ENCODE data around the gene SLAMF1. TPM values are rescaled to one million over a fixed set of nuclear protein-coding genes. Genes with fewer than 3 reads are reported as not detected.

Gene SLAMF1
- total and polyA plus RNA-seq, 2 donors (not counting 1 experiment from before 2014, with no cell fraction given) = 20.7 to 42.3 TPM

DNA sequence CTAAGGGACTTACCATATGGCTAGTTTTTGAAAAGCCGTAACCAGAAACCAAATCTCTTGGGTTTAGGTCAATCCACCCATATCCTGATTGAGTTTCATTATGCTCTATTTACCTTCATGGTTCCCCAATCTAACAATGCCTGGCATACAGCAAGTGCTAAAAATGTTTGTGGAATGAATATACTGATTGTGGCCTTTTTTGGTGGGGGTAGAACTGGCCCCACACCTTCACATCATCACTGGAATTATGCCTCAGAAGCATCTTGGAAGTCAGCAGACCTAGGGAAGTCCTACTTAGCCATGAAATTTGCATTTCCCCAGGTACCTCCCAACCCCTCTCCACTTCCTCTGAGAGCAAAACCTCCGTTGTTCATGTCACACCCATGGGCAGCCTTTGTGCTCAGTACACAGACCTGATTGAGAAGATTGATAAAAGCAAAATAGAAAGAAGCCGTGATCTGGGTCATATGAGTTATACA lies 17.8 kb upstream of the SLAMF1 start:
- CTCF ChIA-PET = interaction anchor here (0.8 to 3.1 kb wide), 6 partner anchors 10 to 167 kb away, joined by 3 to 23 read pairs (median 4); partner anchors contain the start of gene SLAMF1
- peaks cover 54% of the 10 kb centered on the region for H3K79me2 ChIP-seq (ENCODE audit: control insufficient read depth, insufficient read depth, low read length)
- 0% methylated on average over 1 of the region's 3 CpGs for WGBS (ENCODE audit: insufficient coverage)
- peak overlapping the region; percentile 52 for H3K4me2 ChIP-seq (replicated peaks; ENCODE audit: low read depth, low read length, poor library complexity, severe bottlenecking)
- DNase-seq (peak; percentile 76), ATAC-seq (ENCODE audit: low read depth) (peak; percentile 80)
- Mint-ChIP-seq H3K4me3 (peak overlapping the region; percentile 71), H3K9me3 (ENCODE audit: insufficient read depth) (peaks cover under 1% of the 10 kb centered on the region), H3K27ac (peak overlapping the region; percentile 85), H3K4me1 (peaks cover 60% of the 10 kb centered on the region), H3K27me3 (no peaks in the 10 kb centered on the region)
- no peak for TF ChIP-seq EZH2 (IDR thresholded peaks at IDR 0.05; ENCODE audit: borderline replicate concordance, insufficient read depth, low read depth, low read length, poor library complexity, severe bottlenecking)
- TF ChIP-seq, protein P1, sequence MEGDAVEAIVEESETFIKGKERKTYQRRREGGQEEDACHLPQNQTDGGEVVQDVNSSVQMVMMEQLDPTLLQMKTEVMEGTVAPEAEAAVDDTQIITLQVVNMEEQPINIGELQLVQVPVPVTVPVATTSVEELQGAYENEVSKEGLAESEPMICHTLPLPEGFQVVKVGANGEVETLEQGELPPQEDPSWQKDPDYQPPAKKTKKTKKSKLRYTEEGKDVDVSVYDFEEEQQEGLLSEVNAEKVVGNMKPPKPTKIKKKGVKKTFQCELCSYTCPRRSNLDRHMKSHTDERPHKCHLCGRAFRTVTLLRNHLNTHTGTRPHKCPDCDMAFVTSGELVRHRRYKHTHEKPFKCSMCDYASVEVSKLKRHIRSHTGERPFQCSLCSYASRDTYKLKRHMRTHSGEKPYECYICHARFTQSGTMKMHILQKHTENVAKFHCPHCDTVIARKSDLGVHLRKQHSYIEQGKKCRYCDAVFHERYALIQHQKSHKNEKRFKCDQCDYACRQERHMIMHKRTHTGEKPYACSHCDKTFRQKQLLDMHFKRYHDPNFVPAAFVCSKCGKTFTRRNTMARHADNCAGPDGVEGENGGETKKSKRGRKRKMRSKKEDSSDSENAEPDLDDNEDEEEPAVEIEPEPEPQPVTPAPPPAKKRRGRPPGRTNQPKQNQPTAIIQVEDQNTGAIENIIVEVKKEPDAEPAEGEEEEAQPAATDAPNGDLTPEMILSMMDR (IDR thresholded peaks at IDR 0.05) = no peak
- intact Hi-C loops (cut with micrococcal nuclease) = loop anchor here (2.0 kb wide), 1 partner anchor 14 kb away; no protein-coding TSS in a partner anchor
- H3K4me3 ChIP-seq (ENCODE audit: control extremely low read depth in 1 of 5, extremely low read depth in 1 of 5, insufficient read depth in 1 of 5, low read depth in 2 of 5, low read length in 4 of 5) = peak overlapping the region in 1 of 5 experiments; percentile 44
- no peaks in the 10 kb centered on the region for H3K36me3 ChIP-seq (replicated peaks in 1 of 2; ENCODE audit: control extremely low read depth in 1 of 2, control insufficient read depth in 1 of 2, extremely low read depth in 1 of 2, insufficient read depth in 2 of 2, low read length in 1 of 2)
- no peak overlapping the region for H2AFZ ChIP-seq (ENCODE audit: insufficient read depth, low read depth, low read length, poor library complexity, severe bottlenecking)
- H3K27me3 ChIP-seq (replicated peaks in 1 of 4; ENCODE audit: control extremely low read depth in 1 of 4, control insufficient read depth in 3 of 4, insufficient read depth in 4 of 4, low read length in 3 of 4) = no peaks in the 10 kb centered on the region
- no peaks in the 10 kb centered on the region for H4K20me1 ChIP-seq (ENCODE audit: control insufficient read depth, insufficient read depth, low read length, poor library complexity, severe bottlenecking)
- H3K4me1 ChIP-seq (ENCODE audit: control insufficient read depth in 2 of 2, insufficient read depth in 2 of 2, low read length in 2 of 2) = peaks cover 44 to 46% of the 10 kb centered on the region in 2 donors
- POLR2A ChIA-PET = no interaction called here
- H3K9ac ChIP-seq (ENCODE audit: low read length) = peak overlapping the region; percentile 7
- H3K9me3 ChIP-seq (ENCODE audit: control extremely low read depth in 1 of 3, control insufficient read depth in 2 of 3, insufficient read depth in 1 of 3, low read length in 2 of 3) = peaks cover 0 to 7% (median under 1%) of the 10 kb centered on the region in 3 donors
- H3K27ac ChIP-seq (ENCODE audit: low read length in 2 of 2) = peak overlapping the region; percentile 48 to 57

DNA sequence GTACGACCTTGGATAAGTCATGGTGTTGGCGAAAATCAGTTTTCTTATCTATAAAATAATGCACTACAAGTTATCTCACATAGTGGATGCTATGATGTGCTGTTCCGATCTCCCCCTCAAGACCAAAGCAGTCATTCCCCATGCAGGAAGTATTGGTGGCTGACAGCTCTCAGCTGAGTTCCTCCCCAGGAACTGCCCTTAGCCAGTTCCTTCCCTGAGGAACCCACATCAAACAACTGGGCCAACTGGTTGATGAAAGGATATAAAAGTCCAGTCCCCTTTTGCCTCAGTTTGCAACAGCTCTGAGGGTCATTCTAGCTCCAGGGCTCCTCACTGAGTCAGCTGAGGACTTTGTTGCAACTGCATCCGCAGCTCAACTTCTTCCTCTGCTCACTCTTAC lies 16.1 kb upstream of the SLAMF1 start:
- peak overlapping the region; percentile 38 for H3K27ac Mint-ChIP-seq
- Histone ChIP-seq H4K20me1 (ENCODE audit: control insufficient read depth, insufficient read depth, low read length, poor library complexity, severe bottlenecking) (no peaks in the 10 kb centered on the region), H3K36me3 (replicated peaks in 1 of 2; ENCODE audit: control extremely low read depth in 1 of 2, control insufficient read depth in 1 of 2, extremely low read depth in 1 of 2, insufficient read depth in 2 of 2, low read length in 1 of 2) (no peaks in the 10 kb centered on the region), H3K9ac (ENCODE audit: low read length) (no peak overlapping the region), H3K27ac (ENCODE audit: low read length in 2 of 2) (no peak overlapping the region), H3K4me3 (ENCODE audit: control extremely low read depth in 1 of 5, extremely low read depth in 1 of 5, insufficient read depth in 1 of 5, low read depth in 2 of 5, low read length in 4 of 5) (peak overlapping the region in 1 of 5 experiments; percentile 3), H3K27me3 (replicated peaks in 1 of 4; ENCODE audit: control extremely low read depth in 1 of 4, control insufficient read depth in 3 of 4, insufficient read depth in 4 of 4, low read length in 3 of 4) (no peaks in the 10 kb centered on the region), H3K4me1 (ENCODE audit: control insufficient read depth in 2 of 2, insufficient read depth in 2 of 2, low read length in 2 of 2) (peaks cover 52 to 56% of the 10 kb centered on the region in 2 donors), H3K79me2 (ENCODE audit: control insufficient read depth, insufficient read depth, low read length) (peaks cover 67% of the 10 kb centered on the region), H3K4me2 (replicated peaks; ENCODE audit: low read depth, low read length, poor library complexity, severe bottlenecking) (peak overlapping the region; percentile 42), H2AFZ (ENCODE audit: insufficient read depth, low read depth, low read length, poor library complexity, severe bottlenecking) (no peak overlapping the region), H3K9me3 (ENCODE audit: control extremely low read depth in 1 of 3, control insufficient read depth in 2 of 3, insufficient read depth in 1 of 3, low read length in 2 of 3) (peaks cover 0 to 2% (median 0%) of the 10 kb centered on the region in 3 donors)
- WGBS (ENCODE audit: insufficient coverage) = 75% methylated on average over 1 of the region's 4 CpGs
- ATAC-seq (ENCODE audit: low read depth) (no peak), DNase-seq (no peak)
- CTCF ChIA-PET = interaction anchor here (1.0 to 2.8 kb wide), 5 partner anchors 12 to 235 kb away, joined by 3 to 17 read pairs (median 4); no protein-coding TSS in a partner anchor
- intact Hi-C loops (cut with micrococcal nuclease) = no loop called here
- POLR2A ChIA-PET = interaction anchor here (0.6 kb wide), 1 partner anchor 41 kb away, joined by 3 read pairs; no protein-coding TSS in a partner anchor
- no peak for TF ChIP-seq EZH2 (IDR thresholded peaks at IDR 0.05; ENCODE audit: borderline replicate concordance, insufficient read depth, low read depth, low read length, poor library complexity, severe bottlenecking)
- TF ChIP-seq, protein P1 (IDR thresholded peaks at IDR 0.05) = no peak
- no peaks in the 10 kb centered on the region for H3K27me3 Mint-ChIP-seq
- H3K4me3 Mint-ChIP-seq = peak overlapping the region; percentile 44
- H3K9me3 Mint-ChIP-seq (ENCODE audit: insufficient read depth) = peaks cover 3% of the 10 kb centered on the region
- H3K4me1 Mint-ChIP-seq = peaks cover 72% of the 10 kb centered on the region
